Measurements from ENCODE around the gene ZNF717. TPM values are rescaled to one million over a fixed set of nuclear protein-coding genes. Genes with fewer than 3 reads are reported as not detected.
"Not testable (repeated sequence)": the region's sequence is repeated elsewhere in the genome, so short reads cannot be mapped to it uniquely, and the experiment has no call there.

The ZNF717 gene
- 27.5 TPM for polyA plus RNA-seq (ENCODE audit: insufficient read length)
- long read RNA-seq, donor 1, partial matches to known transcripts, result 0 of 3 reads
- long read RNA-seq, donor 1, other reads (novel, unspliced or antisense), result 0 of 3 reads
- long read RNA-seq, donor 2, partial matches to known transcripts, result 0 of 3 reads
- long read RNA-seq, donor 2, other reads (novel, unspliced or antisense), result 0 of 3 reads
- long read RNA-seq, donor 3, partial matches to known transcripts, result 9 of 13 reads
- long read RNA-seq, donor 3, other reads (novel, unspliced or antisense), result 0 of 13 reads
- long read RNA-seq, donor 4, result 0 reads
- long read RNA-seq, donor 5, partial matches to known transcripts, result 0 of 3 reads
- long read RNA-seq, donor 5, other reads (novel, unspliced or antisense), result 0 of 3 reads
- long read RNA-seq, donor 6, partial matches to known transcripts, result 5 of 8 reads
- long read RNA-seq, donor 6, other reads (novel, unspliced or antisense), result 0 of 8 reads
- long read RNA-seq, donor 7, partial matches to known transcripts, result 0 of 2 reads
- long read RNA-seq, donor 7, other reads (novel, unspliced or antisense), result 0 of 2 reads
- long read RNA-seq, donor 8, partial matches to known transcripts, result 0 of 3 reads
- long read RNA-seq, donor 8, other reads (novel, unspliced or antisense), result 0 of 3 reads

DNA sequence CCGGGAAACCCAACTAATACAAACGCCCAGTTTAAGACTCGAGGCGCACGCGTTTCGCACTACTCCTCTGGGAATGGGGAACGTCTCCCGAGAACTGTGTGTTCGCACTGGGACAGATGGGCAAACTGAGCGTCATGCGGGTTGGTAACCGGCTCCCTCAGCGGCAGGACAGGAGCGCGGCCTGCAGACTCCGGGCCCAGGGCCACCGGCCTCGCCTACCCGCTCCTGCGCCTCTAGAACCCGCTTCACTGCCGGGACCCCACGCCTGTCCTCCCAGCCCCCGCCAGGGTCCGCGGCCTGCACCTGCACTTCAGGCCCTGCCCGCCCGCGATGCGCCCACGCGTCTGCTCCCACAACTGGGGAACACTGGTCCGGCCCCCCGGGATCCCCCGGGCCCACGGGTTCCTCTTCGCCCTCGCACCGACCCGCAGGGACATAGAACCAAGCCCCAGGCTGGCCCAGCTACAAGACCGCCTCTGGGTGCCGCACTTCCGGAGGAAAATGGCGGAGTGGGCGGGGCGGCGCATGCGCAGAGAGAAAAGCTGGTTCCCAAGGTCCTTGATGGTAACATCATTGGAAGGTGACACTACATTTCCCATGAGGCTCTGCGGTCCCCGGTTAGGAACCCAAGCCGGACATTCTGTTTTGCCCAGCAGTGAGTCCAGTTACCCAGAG lies at the start of gene ZNF717:
TSS of gene ZNF717 (minus strand) at position 469 of the 675 bp plus-strand sequence. CDS start 2,187 bp downstream, outside the sequence.
- DNase-seq, result peak; percentile 94

- not testable (repeated sequence) for DNase-seq
Measured at GRCh38 chr3:75831076-75831475, 45.7 kb upstream of the ZNF717 start.

- DNase-seq, result not testable (repeated sequence)
Measured at GRCh38 chr3:75818019-75818418, 32.7 kb upstream of the ZNF717 start.

DNA sequence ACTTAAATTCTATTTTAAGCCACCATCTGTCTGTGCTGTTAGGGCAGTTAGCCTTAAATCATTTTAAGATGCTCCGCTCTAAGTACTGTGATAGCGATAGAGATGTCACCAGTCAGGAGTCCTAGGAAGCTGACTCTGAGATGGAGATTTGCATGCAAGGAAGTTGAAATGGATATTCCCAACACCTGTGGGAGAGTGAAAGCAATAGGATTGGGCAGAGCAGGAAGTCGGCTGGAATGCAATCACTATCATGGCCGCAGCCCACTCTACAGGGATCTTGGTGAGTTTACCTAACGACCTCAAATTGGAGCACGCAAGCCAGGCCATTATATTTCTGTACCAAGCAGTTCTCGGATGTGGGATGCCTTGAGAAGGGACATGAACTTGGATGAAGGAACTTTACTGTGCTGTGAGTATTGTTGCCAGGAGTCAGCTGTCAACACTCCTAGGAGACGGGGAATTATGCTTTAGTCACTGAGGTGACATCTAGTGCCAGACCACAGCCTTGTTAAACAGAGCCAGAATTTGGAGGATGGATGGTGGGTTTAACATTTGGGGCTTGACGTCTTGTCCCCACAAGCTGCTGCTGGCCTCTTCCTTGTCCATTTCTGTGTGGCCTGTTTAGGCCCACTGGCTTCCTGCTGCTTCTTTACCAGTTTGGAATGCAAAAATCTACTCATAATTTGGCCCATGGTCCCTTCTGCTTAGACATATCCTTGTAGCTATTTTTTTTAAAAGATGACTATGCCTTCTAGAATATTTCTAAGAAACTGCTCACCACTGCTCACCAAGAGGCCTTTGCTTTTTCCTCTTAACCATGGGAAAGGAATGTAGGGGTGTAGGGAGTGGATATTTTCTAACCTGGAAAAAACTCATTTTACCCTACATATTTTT lies 31.2 kb upstream of the ZNF717 start:
- not testable (repeated sequence) for DNase-seq

- DNase-seq, result no peak
Measured at GRCh38 chr3:75814797-75815196, 29.4 kb upstream of the ZNF717 start.

GRCh38 chr3:75782506-75782905 lies 2.8 kb downstream of the ZNF717 start:
- no peak for DNase-seq

DNA sequence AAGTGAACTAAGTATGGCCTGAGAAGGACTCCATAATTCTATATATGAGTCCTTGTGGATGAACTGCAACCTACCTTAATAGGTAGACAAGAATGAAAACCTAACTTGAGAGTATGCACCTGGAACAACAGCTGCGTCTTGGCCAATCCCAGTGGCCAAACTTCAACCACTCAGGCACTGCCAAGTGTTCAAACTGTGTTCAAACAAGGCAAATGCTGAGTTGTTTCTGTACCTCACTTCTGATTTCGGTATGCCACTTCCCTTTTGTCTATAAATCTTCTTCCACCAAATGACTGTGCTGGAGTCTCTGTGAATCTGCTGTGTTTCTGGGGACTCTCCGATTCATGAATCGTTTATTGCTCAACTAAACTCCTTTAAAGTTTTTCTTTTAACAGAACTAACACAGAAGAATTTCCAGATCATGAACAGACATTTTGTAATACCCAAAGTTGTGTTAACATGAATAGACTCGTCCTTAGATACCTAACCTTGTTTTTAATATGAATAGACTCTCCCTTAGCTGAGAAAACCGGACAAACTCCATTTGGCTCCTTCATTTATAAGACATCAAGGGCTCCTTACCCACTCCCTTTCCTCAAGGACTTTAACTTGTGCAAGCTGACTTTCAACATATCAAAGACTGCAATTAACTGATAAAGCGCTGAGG lies 4.1 kb downstream of the ZNF717 start:
- DNase-seq, result no peak

DNA sequence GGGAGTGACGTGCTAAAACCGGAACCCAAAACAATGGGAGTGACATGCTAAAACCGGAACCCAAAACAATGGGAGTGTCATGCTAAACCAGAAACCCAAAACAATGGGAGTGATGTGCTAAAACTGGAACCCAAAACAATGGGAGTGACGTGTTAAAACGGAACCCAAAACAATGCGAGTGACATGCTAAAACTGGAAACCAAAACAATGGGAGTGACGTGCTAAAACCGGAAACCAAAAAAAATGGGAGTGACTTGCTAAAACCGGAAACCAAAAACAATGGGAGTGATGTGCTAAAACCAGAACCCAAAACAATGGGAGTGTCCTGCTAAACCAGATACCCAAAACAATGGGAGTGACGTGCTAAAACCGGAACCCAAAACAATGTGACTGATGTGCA lies 7.6 kb downstream of the ZNF717 start:
- not testable (repeated sequence) for DNase-seq

- not testable (repeated sequence) for DNase-seq
Measured at GRCh38 chr3:75771631-75772030, 13.7 kb downstream of the ZNF717 start.

DNA sequence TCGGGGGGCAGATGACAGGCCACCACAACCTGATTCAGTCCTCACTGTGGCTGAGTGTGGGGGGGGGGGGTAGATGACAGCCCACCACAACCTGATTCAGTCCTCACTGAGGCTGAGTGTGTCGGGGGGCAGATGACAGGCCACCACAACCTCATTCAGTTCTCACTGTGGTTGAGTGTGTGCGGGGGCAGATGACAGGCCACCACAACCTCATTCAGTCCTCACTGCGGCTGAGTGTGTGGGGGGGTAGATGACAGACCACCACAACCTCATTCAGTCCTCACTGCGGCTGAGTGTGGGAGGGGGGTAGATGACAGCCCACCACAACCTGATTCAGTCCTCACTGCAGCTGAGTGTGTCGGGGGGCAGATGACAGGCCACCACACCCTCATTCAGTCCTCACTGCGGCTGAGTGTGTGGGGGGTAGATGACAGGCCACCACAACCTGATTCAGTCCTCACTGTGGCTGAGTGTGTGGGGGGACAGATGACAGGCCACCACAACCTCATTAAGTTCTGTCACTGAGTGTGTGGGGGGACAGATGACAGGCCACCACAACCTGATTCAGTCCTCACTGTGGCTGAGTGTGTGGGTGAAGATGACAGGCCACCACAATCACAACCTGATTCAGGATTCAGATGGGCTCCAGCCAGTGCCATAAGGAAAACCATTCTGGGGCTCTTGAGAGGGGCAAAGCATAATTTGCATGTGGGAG lies 16.9 kb downstream of the ZNF717 start:
- no peak for DNase-seq

GRCh38 chr3:75737831-75738493 lies 47.4 kb downstream of the ZNF717 start:
- DNase-seq, result no peak

DNA sequence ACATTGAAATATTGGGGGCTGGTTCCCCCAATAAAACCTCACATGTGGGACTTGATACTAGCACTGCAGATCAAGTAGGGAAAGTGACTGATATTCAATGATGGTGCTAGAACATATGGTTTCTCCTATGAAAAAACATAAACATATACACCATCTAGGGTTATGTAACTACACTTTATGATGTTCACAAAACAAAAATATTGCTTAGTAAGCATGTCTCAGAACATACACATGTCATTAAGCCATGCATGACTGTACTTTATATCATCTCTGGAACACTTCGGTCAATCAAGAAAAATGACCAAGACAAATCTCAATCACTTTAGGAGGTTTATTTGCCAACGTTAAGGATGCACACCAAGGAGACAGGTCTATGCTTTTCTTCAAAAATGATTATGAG lies 57.4 kb downstream of the ZNF717 start:
- DNase-seq, result no peak

GRCh38 chr3:75692061-75692460 lies 93.3 kb downstream of the ZNF717 start:
- no peak for DNase-seq

DNA sequence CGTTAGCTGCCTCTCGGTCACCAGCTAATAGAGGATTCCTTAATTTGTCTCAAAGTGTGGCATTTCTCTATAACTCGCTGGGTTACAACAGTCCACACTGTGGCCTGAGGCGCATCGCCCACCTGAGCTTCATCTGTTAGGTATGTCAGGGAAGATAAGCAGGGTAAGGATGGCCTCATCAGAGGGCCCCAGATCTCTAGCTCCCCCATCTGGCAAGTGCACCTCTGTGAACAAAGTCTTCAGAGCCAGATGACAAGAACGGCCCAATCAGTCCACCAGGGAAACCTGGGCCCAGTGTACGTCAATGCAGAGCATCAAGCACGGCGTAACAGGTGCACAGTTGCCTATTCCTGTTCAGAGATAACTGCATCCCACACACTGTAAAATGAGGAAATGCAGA lies 98.0 kb downstream of the ZNF717 start:
- DNase-seq, result no peak

Other genes with a start within 250 kb of the ZNF717 start
- gene FRG2C, start 121.2 kb downstream of the ZNF717 start, polyA plus RNA-seq (ENCODE audit: insufficient read length), result not detected